Measurements from ENCODE around the gene TUT1.
A peak's percentile ranks its signal among the peaks of the same experiment; 100 is the strongest.

Gene TUT1

GRCh38 chr11:62556108-62556874 is 35.0 kb downstream of the TUT1 start:
- TF ChIP-seq CTCF (IDR thresholded peaks at IDR 0.05; ENCODE audit: poor library complexity, severe bottlenecking), result no peak
- no peaks in the 10 kb centered on the region for H3K27me3 ChIP-seq (ENCODE audit: insufficient read depth, poor library complexity, severe bottlenecking)
- peak; percentile 67 for ATAC-seq (ENCODE audit: low read depth)
- H3K36me3 ChIP-seq (ENCODE audit: low read depth), result peaks cover 30% of the 10 kb centered on the region
- peaks cover 78% of the 10 kb centered on the region for H3K4me1 ChIP-seq (ENCODE audit: insufficient read depth, poor library complexity, severe bottlenecking)
- H3K9me3 ChIP-seq (ENCODE audit: severe bottlenecking), result no peaks in the 10 kb centered on the region
- H3K27ac ChIP-seq (ENCODE audit: poor library complexity, severe bottlenecking), result peak overlapping the region; percentile 100
- peak; percentile 99 for DNase-seq (ENCODE audit: low spot score)
- no peak overlapping the region for H3K4me3 ChIP-seq (ENCODE audit: severe bottlenecking)

GRCh38 chr11:62555464-62556107 is 35.7 kb downstream of the TUT1 start:
- H3K4me3 ChIP-seq (ENCODE audit: severe bottlenecking), result no peak overlapping the region
- H3K36me3 ChIP-seq (ENCODE audit: low read depth), result peaks cover 26% of the 10 kb centered on the region
- H3K9me3 ChIP-seq (ENCODE audit: severe bottlenecking), result no peaks in the 10 kb centered on the region
- H3K27ac ChIP-seq (ENCODE audit: poor library complexity, severe bottlenecking), result peak overlapping the region; percentile 100
- no peak for TF ChIP-seq CTCF (IDR thresholded peaks at IDR 0.05; ENCODE audit: poor library complexity, severe bottlenecking)
- DNase-seq (ENCODE audit: low spot score) (no peak), ATAC-seq (ENCODE audit: low read depth) (no peak)
- H3K4me1 ChIP-seq (ENCODE audit: insufficient read depth, poor library complexity, severe bottlenecking), result peaks cover 72% of the 10 kb centered on the region
- H3K27me3 ChIP-seq (ENCODE audit: insufficient read depth, poor library complexity, severe bottlenecking), result no peaks in the 10 kb centered on the region

- no peak for TF ChIP-seq CTCF (IDR thresholded peaks at IDR 0.05; ENCODE audit: poor library complexity, severe bottlenecking)
- Histone ChIP-seq H3K27ac (ENCODE audit: poor library complexity, severe bottlenecking) (peak overlapping the region; percentile 100), H3K36me3 (ENCODE audit: low read depth) (peaks cover 17% of the 10 kb centered on the region), H3K9me3 (ENCODE audit: severe bottlenecking) (no peaks in the 10 kb centered on the region), H3K4me1 (ENCODE audit: insufficient read depth, poor library complexity, severe bottlenecking) (peaks cover 63% of the 10 kb centered on the region), H3K27me3 (ENCODE audit: insufficient read depth, poor library complexity, severe bottlenecking) (no peaks in the 10 kb centered on the region), H3K4me3 (ENCODE audit: severe bottlenecking) (no peak overlapping the region)
- no peak for DNase-seq (ENCODE audit: low spot score)
- ATAC-seq (ENCODE audit: low read depth), result no peak
Measured at GRCh38 chr11:62554387-62555167, 36.7 kb downstream of the TUT1 start.

- TF ChIP-seq CTCF (IDR thresholded peaks at IDR 0.05; ENCODE audit: poor library complexity, severe bottlenecking), result no peak
- Histone ChIP-seq H3K9me3 (ENCODE audit: severe bottlenecking) (no peaks in the 10 kb centered on the region), H3K27ac (ENCODE audit: poor library complexity, severe bottlenecking) (peak overlapping the region; percentile 100), H3K4me3 (ENCODE audit: severe bottlenecking) (no peak overlapping the region), H3K4me1 (ENCODE audit: insufficient read depth, poor library complexity, severe bottlenecking) (peaks cover 64% of the 10 kb centered on the region), H3K36me3 (ENCODE audit: low read depth) (peaks cover 11% of the 10 kb centered on the region), H3K27me3 (ENCODE audit: insufficient read depth, poor library complexity, severe bottlenecking) (no peaks in the 10 kb centered on the region)
- peak; percentile 80 for DNase-seq (ENCODE audit: low spot score)
- peak; percentile 35 for ATAC-seq (ENCODE audit: low read depth)
Measured at GRCh38 chr11:62553839-62554361, 37.4 kb downstream of the TUT1 start.
